Measurements from ENCODE around the gene PRKN.

Gene PRKN

GRCh38 chr6:161453558-161453957, 1274.0 kb downstream of the PRKN start:
- no peak for TF ChIP-seq GATA2 (IDR thresholded peaks at IDR 0.05; ENCODE audit: low read depth, low read length)
- no peak for TF ChIP-seq GATA3 (IDR thresholded peaks at IDR 0.05; ENCODE audit: low read depth, low read length)

- TF ChIP-seq GATA3 (IDR thresholded peaks at IDR 0.05; ENCODE audit: low read depth, low read length) = no peak
- no peak for TF ChIP-seq GATA2 (IDR thresholded peaks at IDR 0.05; ENCODE audit: low read depth, low read length)
Measured at GRCh38 chr6:161452241-161452640, 1275.3 kb downstream of the PRKN start.

- TF ChIP-seq GATA3 (IDR thresholded peaks at IDR 0.05; ENCODE audit: low read depth, low read length) = no peak
- no peak for TF ChIP-seq GATA2 (IDR thresholded peaks at IDR 0.05; ENCODE audit: low read depth, low read length)
Measured at GRCh38 chr6:161449521-161449920, 1278.0 kb downstream of the PRKN start.

- no peak for TF ChIP-seq GATA2 (IDR thresholded peaks at IDR 0.05; ENCODE audit: low read depth, low read length)
- no peak for TF ChIP-seq GATA3 (IDR thresholded peaks at IDR 0.05; ENCODE audit: low read depth, low read length)
Measured at GRCh38 chr6:161446949-161447348, 1280.6 kb downstream of the PRKN start.

GRCh38 chr6:161446296-161446925, 1281.2 kb downstream of the PRKN start:
- TF ChIP-seq GATA2 (IDR thresholded peaks at IDR 0.05; ENCODE audit: low read depth, low read length) = no peak
- no peak for TF ChIP-seq GATA3 (IDR thresholded peaks at IDR 0.05; ENCODE audit: low read depth, low read length)

- TF ChIP-seq GATA2 (IDR thresholded peaks at IDR 0.05; ENCODE audit: low read depth, low read length) (no peak), GATA3 (IDR thresholded peaks at IDR 0.05; ENCODE audit: low read depth, low read length) (no peak)
Measured at GRCh38 chr6:161445021-161445799, 1282.4 kb downstream of the PRKN start.

GRCh38 chr6:161444464-161444863, 1283.1 kb downstream of the PRKN start:
- TF ChIP-seq GATA2 (IDR thresholded peaks at IDR 0.05; ENCODE audit: low read depth, low read length) = no peak
- TF ChIP-seq GATA3 (IDR thresholded peaks at IDR 0.05; ENCODE audit: low read depth, low read length) = no peak

GRCh38 chr6:161443848-161444247, 1283.7 kb downstream of the PRKN start:
- TF ChIP-seq GATA3 (IDR thresholded peaks at IDR 0.05; ENCODE audit: low read depth, low read length) = no peak
- no peak for TF ChIP-seq GATA2 (IDR thresholded peaks at IDR 0.05; ENCODE audit: low read depth, low read length)

GRCh38 chr6:161442420-161442819, 1285.1 kb downstream of the PRKN start:
- TF ChIP-seq GATA3 (IDR thresholded peaks at IDR 0.05; ENCODE audit: low read depth, low read length) (no peak), GATA2 (IDR thresholded peaks at IDR 0.05; ENCODE audit: low read depth, low read length) (no peak)

GRCh38 chr6:161440299-161440698, 1287.3 kb downstream of the PRKN start:
- no peak for TF ChIP-seq GATA3 (IDR thresholded peaks at IDR 0.05; ENCODE audit: low read depth, low read length)
- TF ChIP-seq GATA2 (IDR thresholded peaks at IDR 0.05; ENCODE audit: low read depth, low read length) = no peak

- TF ChIP-seq GATA3 (IDR thresholded peaks at IDR 0.05; ENCODE audit: low read depth, low read length) (no peak), GATA2 (IDR thresholded peaks at IDR 0.05; ENCODE audit: low read depth, low read length) (no peak)
Measured at GRCh38 chr6:161439093-161439492, 1288.5 kb downstream of the PRKN start.

GRCh38 chr6:161438430-161439030, 1289.0 kb downstream of the PRKN start:
- TF ChIP-seq GATA2 (IDR thresholded peaks at IDR 0.05; ENCODE audit: low read depth, low read length) (no peak), GATA3 (IDR thresholded peaks at IDR 0.05; ENCODE audit: low read depth, low read length) (no peak)

- TF ChIP-seq GATA3 (IDR thresholded peaks at IDR 0.05; ENCODE audit: low read depth, low read length) (no peak), GATA2 (IDR thresholded peaks at IDR 0.05; ENCODE audit: low read depth, low read length) (no peak)
Measured at GRCh38 chr6:161437851-161438250, 1289.7 kb downstream of the PRKN start.

GRCh38 chr6:161436106-161436876, 1291.3 kb downstream of the PRKN start:
- TF ChIP-seq GATA3 (IDR thresholded peaks at IDR 0.05; ENCODE audit: low read depth, low read length) (no peak), GATA2 (IDR thresholded peaks at IDR 0.05; ENCODE audit: low read depth, low read length) (no peak)
